ENCODE results near the gene PTPRM. TPM values are rescaled to one million over a fixed set of nuclear protein-coding genes. Genes with fewer than 3 reads are reported as not detected.

Gene PTPRM
- polyA plus RNA-seq, 1 experiment: 81.1 TPM

DNA sequence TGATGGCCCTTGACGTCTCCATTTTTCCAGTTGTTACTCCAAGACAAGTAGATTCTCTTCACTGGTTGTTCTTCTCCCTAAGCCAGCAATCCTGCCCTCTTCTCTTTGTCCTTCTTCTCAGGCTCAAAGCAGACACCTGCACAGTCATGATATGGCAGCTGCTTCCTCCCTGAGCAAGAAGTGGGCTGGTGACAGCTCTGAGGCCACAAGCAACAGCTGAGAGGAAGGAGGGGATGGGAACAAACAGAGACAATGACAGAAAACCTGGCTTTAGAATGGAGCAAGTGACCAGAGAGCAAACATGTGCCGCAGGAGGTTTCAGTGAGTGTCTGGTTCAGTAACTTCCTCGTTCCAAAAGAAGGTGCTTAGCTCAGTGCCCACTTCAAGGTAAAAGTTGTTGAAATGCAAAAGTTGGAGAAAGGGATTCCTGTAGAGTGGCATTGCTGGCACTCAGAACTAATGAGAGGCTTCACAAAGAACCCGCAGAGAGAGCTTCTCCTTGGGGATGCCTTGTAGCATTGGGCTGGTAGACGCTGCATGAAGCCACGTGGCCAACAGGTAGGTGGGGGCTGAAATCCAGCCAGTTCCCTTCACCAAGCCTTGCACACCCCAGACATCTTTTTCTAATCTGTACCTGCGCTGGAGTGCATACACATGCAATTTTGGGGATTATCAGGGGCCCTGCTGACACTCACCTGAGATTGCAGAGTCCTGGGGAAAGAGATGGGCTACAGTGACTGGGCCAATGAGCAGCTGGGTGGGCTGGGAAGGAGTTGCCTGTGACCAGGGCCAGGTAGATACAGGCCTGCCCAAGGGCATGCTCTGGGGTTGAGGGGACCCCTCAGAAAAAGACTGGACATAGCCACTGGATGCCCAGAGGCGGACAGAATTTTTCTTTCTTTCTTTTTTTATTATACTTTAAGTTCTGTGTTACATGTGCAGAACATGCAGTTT, 888.8 kb downstream of the PTPRM start:
- CTCF ChIA-PET: no interaction called here
- H3K27ac ChIP-seq (ENCODE audit: low read depth, low read length): no peak overlapping the region

More for the DNA sequence above, 888.8 kb downstream of the PTPRM start:
- H3K9me3 ChIP-seq (ENCODE audit: control insufficient read depth, insufficient read depth, low read length): no peaks in the 10 kb centered on the region
- no peak overlapping the region for H3K4me3 ChIP-seq (ENCODE audit: low read depth, low read length)
- DNase-seq (ENCODE audit: low read depth, low spot score): no peak
- POLR2A ChIA-PET: no interaction called here
- TF ChIP-seq, protein P1, sequence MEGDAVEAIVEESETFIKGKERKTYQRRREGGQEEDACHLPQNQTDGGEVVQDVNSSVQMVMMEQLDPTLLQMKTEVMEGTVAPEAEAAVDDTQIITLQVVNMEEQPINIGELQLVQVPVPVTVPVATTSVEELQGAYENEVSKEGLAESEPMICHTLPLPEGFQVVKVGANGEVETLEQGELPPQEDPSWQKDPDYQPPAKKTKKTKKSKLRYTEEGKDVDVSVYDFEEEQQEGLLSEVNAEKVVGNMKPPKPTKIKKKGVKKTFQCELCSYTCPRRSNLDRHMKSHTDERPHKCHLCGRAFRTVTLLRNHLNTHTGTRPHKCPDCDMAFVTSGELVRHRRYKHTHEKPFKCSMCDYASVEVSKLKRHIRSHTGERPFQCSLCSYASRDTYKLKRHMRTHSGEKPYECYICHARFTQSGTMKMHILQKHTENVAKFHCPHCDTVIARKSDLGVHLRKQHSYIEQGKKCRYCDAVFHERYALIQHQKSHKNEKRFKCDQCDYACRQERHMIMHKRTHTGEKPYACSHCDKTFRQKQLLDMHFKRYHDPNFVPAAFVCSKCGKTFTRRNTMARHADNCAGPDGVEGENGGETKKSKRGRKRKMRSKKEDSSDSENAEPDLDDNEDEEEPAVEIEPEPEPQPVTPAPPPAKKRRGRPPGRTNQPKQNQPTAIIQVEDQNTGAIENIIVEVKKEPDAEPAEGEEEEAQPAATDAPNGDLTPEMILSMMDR (IDR thresholded peaks at IDR 0.05; ENCODE audit: low read depth, low read length): no peak
- H3K27me3 ChIP-seq (ENCODE audit: control insufficient read depth, insufficient read depth, low read length): peaks cover 10% of the 10 kb centered on the region

Small RNAs within 50 kb of the gene (small RNA-seq; reads per million reads assigned to genes)
- gene AP001094.1 (ENCODE audit: insufficient read length, low read depth) (not detected), gene RF00012 (ENCODE audit: insufficient read length, low read depth) (not detected)
